HG03108 (cell line): ENCODE measurements around the gene TUBB4A.
"Not testable (repeated sequence)": the region's sequence is repeated elsewhere in the genome, so short reads cannot be mapped to it uniquely, and the experiment has no call there.

ENCODE experiments used
- ATAC-seq: cut with Tn5 transposase; IDR thresholded peaks from one replicate; pipeline ENCODE4 v1.9.1; 2021; ENCODE audit warnings: moderate library complexity; ENCODE audit not compliant: unreplicated experiment

TUBB4A gene

DNA sequence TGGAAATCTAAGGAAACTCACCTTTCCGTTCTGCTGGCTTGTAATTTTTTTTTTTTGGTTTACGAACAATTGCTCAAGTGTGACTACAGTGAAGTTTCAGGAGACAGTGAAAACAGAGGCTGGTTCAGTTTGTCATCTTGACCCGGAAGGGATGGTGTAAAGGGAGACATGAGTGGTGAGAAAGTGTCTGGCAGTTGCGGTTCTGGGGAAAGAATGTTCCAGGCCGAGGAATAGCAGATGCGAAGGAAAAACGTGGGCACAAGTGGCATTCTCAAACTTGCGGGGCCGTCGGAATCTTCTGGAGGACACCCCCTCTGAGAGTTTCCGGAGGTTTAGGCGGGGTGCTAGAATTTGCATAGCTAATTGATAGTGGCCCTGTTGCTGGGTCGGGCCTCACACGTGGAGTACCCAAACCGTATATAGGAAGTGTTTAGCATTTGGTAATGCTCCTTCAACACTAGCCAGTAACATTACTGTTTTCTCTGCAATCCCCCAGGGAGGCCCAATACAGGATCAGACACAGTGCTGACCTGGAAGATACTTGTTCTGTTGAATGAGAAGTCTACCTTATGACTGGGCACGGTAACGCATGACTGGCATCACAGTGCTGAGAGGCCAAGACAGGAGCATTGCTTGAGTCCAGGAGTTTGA, 25.9 kb upstream of the TUBB4A start:
- ATAC-seq, result peak; percentile 42

DNA sequence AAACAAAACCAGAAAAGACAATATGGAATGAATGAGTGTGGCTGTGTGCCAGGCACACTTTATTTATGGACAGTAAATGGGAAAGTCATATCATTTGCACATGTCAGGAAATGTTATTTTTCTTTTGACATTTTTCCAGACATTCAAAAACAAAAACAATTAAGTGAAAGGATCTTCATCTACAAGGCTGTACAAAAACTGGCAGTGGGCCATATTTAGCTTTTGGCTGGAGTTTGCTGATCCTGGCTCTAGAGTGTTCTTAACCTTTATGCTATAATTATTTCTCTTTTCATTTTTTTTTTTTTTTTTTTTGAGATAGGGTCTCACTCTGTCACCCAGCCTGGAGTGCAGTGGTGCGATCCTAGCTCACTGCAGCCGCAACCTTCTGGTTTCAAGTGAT, 22.2 kb upstream of the TUBB4A start:
- no peak for ATAC-seq

GRCh38 chr19:6522712-6523111, 20.6 kb upstream of the TUBB4A start:
- ATAC-seq, result no peak

DNA sequence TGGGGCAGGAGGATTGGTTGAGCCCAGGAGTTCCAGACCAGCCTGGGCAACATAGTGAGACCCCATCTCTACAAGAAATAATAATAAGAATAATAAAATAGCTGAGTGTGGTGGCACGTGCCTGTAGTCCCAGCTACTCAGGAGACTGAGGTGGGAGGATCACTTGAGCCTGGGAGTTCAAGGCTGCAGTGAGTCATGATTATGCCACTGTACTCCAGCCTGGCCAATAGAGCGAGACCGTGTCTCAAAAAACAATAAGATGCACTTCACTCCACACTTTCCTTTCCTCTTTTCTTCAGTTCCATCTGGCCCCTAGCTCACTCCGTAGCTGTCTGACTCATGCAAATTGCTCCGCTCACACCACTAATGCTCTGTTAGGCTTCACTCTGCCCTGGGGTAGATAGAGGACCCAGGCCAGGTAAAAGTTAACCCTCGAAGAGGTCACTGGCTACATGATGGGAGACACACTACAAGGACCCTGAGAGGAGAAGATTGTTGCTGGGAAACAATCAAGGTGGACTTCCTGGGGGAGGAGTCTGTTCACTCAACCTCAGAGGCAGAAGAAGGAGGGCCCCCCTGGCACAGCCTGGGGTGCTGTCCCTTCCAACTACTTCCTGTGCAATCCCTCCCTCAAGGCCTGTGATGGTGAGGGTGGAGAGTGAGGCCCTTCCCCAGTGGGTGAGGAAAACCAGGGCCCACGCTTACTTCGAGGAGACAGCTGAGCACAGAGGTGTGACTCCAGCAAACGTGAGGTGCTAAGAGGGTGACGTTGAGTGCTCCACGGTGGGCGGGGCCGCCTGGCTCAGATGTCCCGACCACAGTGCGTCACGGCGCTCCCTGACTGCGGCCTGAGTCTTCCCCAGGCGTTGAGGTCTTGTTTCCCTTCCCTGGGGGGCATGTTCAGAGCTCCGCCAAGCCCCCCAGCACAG, 19.9 kb upstream of the TUBB4A start:
- ATAC-seq, result peak; percentile 35

- ATAC-seq, result no peak
Measured at GRCh38 chr19:6519289-6519688, 17.2 kb upstream of the TUBB4A start.

- no peak for ATAC-seq
Measured at GRCh38 chr19:6518145-6518911, 16.2 kb upstream of the TUBB4A start.

DNA sequence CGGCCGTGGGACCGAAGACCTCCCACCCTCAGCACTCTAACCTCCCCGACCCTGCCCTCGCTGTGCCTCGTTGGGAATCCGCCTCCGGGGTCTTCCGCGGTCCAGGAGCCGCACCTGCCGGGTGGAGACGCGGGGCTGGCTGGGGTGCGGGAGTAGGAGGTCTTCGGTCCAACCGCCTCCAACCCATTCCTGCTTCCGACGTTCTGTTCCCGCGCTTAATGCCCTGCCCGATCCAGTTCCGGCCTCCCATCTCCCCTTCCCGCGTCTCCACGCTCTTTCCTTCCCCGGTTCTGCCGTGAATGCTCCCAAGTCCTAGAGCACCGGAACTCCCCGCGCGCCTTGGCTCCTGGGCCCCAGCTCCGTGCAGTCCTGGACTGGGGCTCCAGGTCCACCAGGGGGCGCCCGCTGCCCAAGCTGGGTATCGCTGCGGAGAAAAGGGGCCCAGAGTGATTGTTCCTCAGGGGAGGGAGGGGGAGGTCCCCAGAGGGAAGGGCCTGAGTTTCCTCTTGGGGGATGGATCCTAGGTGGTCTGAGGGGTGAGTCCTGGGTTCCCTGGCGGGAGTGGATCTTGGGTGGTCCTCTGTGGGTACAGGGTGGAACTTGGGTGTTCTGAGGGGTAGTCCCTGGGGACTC, 14.7 kb upstream of the TUBB4A start:
- ATAC-seq, result peak; percentile 39

DNA sequence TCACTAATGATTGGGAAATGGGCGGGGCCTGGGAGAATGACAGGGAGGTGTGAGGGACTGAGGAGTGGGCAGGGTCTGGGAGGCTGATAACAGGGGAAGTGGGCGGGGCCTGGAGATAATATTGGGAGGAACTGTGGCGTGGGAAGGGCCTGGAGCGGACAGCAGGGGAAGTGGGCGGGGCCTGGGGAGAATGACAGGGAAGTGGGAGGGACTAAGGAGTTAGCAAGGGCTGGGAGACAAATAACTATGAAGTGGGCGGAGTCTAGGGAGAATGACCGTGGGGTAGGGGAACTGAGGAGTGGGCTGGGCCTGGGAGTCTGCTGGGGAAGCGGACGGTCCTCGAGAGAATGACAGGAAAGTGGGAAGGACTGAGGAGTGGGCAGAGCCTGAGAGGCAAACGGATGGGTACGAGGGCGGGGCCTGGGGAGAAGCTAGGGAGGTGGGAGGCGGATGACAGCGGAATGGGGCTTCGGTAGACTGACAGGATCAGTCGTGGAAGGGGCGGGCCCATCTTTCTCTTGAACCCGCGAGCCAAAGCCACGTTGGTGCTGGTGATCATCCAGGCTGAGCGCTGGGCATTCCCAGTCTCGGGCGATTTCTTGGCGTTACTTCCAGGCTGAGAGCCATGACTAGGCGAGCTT, 14.0 kb upstream of the TUBB4A start:
- ATAC-seq, result peak; percentile 34

- no peak for ATAC-seq
Measured at GRCh38 chr19:6514926-6515544, 12.9 kb upstream of the TUBB4A start.

GRCh38 chr19:6514089-6514488, 12.0 kb upstream of the TUBB4A start:
- ATAC-seq, result no peak

GRCh38 chr19:6510618-6511017, 8.5 kb upstream of the TUBB4A start:
- no peak for ATAC-seq

DNA sequence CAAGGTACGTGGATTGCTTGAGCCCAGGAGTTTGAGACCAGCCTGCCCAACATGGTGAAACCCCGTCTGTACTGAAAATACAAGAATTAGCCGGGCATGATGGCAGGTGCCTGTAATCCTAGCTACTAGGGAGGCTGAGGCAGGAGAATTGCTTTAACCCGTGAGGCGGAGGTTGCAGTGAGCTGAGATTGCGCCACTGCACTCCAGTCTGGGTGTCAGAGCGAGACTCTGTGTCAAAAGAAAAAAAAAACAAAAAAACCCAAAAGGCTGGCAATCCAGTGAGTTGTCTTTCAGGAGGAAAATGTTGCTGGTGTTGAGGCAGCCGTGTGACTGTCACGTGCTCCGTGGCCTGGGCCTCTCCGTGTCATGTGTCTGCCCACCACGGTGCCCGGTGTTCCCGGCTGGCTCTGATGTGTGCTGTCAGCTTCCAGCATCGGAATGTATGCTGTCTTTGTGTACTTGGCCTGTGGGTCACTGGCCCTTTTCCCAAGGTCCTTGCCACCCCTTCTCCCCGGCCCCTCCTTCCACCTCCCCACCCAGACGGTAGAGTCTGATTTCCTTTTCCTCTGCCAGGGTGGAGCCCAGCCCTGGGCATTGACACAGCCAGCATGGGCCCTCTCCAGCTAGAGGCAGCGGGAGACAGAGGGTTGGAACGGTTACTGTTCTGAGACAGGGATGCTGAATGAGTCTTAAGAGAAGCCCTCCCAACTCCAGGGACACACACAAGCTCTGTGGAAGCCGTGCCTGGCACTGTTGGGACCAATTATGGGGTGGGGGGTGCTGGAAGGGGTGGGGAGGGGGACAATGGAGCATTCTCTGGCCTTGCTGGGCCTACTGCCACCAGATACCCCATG, 7.2 kb upstream of the TUBB4A start:
- ATAC-seq, result no peak

DNA sequence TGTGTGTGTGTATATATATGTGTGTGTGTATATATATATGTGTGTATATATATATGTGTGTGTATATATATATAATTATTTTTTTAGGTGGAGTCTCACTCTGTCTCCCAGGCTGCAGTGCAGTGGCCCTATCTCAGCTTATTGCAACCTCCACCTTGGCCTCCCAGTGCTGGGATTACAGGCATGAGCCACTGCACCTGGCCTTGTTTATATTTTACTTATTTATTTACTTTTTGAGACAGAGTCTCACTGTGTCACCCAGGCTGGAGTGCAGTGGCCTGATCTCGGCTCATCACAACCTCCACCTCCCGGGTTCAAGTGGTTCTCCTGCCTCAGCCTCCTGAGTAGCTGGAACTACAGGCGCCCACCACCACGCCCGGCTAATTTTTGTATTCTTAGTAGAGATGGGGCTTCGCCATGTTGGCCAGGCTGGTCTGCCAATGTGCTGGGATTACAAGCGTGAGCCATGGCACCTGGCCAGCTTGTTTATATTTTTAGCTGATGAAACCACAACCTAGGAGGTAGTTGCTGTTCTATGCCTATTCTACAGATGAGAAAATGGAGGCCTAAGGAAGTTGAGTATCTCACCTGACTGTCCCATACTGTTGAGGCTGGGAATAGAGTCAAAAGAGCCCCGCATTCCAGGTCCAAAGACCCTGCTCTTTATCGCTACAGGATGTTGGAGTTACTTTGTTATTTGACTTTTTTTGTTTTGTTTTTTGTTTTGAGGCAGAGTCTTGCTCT, 6.1 kb upstream of the TUBB4A start:
- ATAC-seq, result not testable (repeated sequence)

DNA sequence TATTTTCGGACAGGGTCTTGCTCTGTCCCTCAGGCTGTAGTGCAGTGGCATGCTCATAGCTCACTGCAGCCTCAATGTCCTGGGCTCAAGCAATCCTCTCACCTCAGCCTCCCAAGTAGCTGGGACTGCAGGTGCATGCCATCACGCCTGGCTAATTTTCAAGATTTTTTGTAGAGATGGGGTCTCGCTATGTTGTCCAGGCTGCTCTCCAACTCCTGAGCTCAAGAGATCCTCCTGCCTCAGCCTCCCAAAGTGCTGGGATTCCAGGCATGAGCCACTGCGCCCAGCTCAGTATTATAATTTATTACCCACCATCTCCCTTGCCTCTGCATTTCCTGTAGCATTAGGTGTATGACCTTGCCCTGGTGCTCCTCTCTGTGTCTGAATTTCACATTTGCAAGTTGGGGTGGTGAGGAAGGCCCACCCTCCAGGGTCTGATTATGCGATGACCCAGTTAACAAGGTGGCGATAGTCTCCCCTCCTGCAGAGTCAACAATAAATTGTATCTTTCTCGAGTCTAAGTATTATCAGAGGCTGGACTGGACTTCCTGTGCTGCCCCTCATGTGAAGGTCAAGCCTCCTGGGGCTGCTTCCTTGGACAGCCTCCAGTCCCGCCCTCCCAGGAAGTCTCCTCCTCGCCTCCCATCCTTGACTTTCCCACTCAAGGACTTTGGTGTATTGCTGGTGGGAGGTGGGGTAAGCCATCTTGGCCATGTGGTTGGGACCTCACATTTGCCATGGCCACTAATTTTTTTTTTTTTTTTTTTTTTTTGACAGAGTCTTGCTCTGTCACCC, 1.5 kb upstream of the TUBB4A start:
- no peak for ATAC-seq

DNA sequence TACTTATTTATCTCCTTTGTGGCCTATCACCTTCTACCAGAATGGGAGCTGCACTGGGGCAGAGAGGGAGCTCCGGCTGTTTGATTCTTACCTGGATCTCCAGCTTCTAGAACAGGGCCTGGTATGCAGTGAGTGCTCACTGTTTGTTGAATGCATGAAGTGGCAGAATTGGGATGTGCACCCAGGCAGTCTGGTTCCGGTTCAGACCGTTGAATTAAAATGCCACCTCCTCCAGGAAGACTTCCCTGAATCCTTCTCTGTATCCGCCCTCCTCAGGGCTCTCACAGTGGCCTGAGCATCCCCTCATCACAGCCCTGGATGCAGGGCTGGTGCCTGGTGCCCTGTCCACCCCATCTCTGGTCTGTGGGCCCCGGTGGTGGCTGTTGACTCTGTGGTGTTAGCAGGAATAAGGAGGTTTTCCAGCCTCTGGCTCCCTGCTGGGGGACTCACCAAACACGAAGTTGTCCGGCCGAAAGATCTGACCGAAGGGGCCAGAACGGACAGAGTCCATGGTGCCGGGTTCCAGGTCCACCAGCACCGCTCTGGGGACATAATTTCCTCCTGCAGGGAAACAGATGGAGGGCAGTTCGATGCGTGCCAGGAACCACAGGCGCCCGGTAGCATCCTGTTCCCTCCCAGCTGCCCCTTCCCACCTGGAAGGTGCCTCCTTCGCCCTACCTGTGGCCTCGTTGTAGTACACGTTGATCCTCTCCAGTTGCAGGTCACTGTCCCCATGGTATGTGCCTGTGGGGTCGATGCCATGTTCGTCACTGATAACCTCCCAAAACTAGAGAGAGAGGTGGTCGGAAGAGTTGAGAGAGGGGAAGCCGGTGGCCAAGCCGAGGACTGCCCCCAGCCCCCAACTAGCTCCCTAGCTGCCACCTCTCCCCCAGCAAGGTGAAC, 1.0 kb downstream of the TUBB4A start:
- ATAC-seq, result no peak

GRCh38 chr19:6499052-6499790, 2.9 kb downstream of the TUBB4A start:
- no peak for ATAC-seq
